K562 (cell line): ENCODE data around the gene STXBP4. TPM values are rescaled to one million over a fixed set of nuclear protein-coding genes. Genes with fewer than 3 reads are reported as not detected.

ENCODE experiments used
- AFF1 ChIP-seq, 2 experiments: fragments of 450-650 bp; IDR thresholded peaks; 2 replicates each; pipeline ENCODE4 v1.6.1; 2018; ENCODE audit warnings: mild to moderate bottlenecking in 2 of 2, low read depth in 1 of 2; ENCODE audit not compliant: partially characterized antibody in 2 of 2
- CEBPG ChIP-seq, 3 experiments: fragments of 200-800 bp in 1 of 3; sonication (Bioruptor generic) in 1 of 3; sonication (generic) in 1 of 3; formaldehyde crosslinking in 1 of 3; IDR thresholded peaks in 2 of 3; conservative IDR thresholded peaks in 1 of 3; 2 replicates each; pipeline versions ENCODE4 v1.6.1 to v1.8.0; 2016 to 2022; ENCODE audit warnings: missing compliant biosample characterization in 2 of 3, missing genetic modification characterization in 2 of 3, mild to moderate bottlenecking in 1 of 3, missing genetic modification reagents in 1 of 3
- CTBP1 ChIP-seq: fragments of 450-650 bp; IDR thresholded peaks from 2 replicates; pipeline ENCODE4 v1.6.1; 2016; ENCODE audit warnings: borderline replicate concordance
- EP400 ChIP-seq: fragments of 450-650 bp; IDR thresholded peaks from 2 replicates; pipeline ENCODE4 v1.6.1; 2017; ENCODE audit warnings: antibody characterized with exemption, mild to moderate bottlenecking, moderate library complexity
- JUND ChIP-seq, 2 experiments: IDR thresholded peaks; 2 replicates in 1 of 2; 3 replicates in 1 of 2; pipeline ENCODE4 v1.6.1; 2011; ENCODE audit warnings: borderline replicate concordance in 2 of 2, low read depth in 2 of 2, low read length in 2 of 2, improper control_type of control experiment in 1 of 2, missing biosample characterization in 1 of 2, missing genetic modification characterization in 1 of 2, missing genetic modification reagents in 1 of 2
- MAFG ChIP-seq: fragments of 450-650 bp; conservative IDR thresholded peaks from 2 replicates; pipeline ENCODE4 v1.6.1; 2016; ENCODE audit warnings: missing genetic modification characterization, missing compliant biosample characterization
- MEF2D ChIP-seq: conservative IDR thresholded peaks from 2 replicates; pipeline ENCODE4 v1.6.1; 2016; ENCODE audit warnings: low read depth, missing genetic modification characterization, missing compliant biosample characterization
- MYC ChIP-seq, 2 experiments: fragments of 250-450 bp in 1 of 2; sonication (Bioruptor Pico) in 1 of 2; IDR thresholded peaks; 2 replicates each; pipeline versions ENCODE4 v1.5.1 to v1.6.1; 2012 to 2021; ENCODE audit warnings: low read depth in 2 of 2, borderline replicate concordance in 1 of 2, improper control_type of control experiment in 1 of 2, low read length in 1 of 2, mild to moderate bottlenecking in 1 of 2, moderate library complexity in 1 of 2
- NFE2L1 ChIP-seq: fragments of 450-650 bp; IDR thresholded peaks from 2 replicates; pipeline ENCODE4 v1.6.1; 2016; ENCODE audit warnings: missing genetic modification characterization, low read depth, mild to moderate bottlenecking, missing compliant biosample characterization, moderate library complexity, borderline replicate concordance
- RBM25 ChIP-seq: fragments of 200-400 bp; formaldehyde crosslinking; IDR thresholded peaks from 2 replicates; pipeline ENCODE4 v1.6.1; 2018; ENCODE audit warnings: low read length, low read depth, moderate library complexity; ENCODE audit not compliant: severe bottlenecking
- SAFB ChIP-seq: fragments of 200-400 bp; formaldehyde crosslinking; IDR thresholded peaks from 2 replicates; pipeline ENCODE4 v1.6.1; 2017; ENCODE audit warnings: low read depth, low read length, borderline replicate concordance
- SMARCA4 ChIP-seq: fragments of 450-650 bp; IDR thresholded peaks from 2 replicates; pipeline ENCODE4 v1.6.1; 2016
- SMARCC2 ChIP-seq: fragments of 450-650 bp; IDR thresholded peaks from 2 replicates; pipeline ENCODE4 v1.6.1; 2017; ENCODE audit warnings: antibody characterized with exemption, moderate library complexity, mild to moderate bottlenecking, low read depth
- ZBED1 ChIP-seq: IDR thresholded peaks from 2 replicates; pipeline ENCODE4 v1.6.1; 2014
- ZEB2 ChIP-seq: fragments of 450-650 bp; IDR thresholded peaks from 2 replicates; pipeline ENCODE4 v1.6.1; 2016
- ZNF175 ChIP-seq: fragments of 200-800 bp; sonication (Bioruptor generic); IDR thresholded peaks from 2 replicates; pipeline ENCODE4 v1.6.1; 2016; ENCODE audit warnings: low read depth, mild to moderate bottlenecking, missing genetic modification characterization, missing compliant biosample characterization
- ZNF79 ChIP-seq: fragments of 250-450 bp; sonication (Bioruptor Pico); IDR thresholded peaks from 2 replicates; pipeline ENCODE4 v1.4.0; 2020; ENCODE audit warnings: low read depth, mild to moderate bottlenecking, moderate library complexity
- polyA plus RNA-seq, 8 experiments: library from polyadenylated mRNA; depleted of rRNA in 4 of 8; stranded (reverse) in 5 of 8; unstranded in 3 of 8; fragments of >200 nt; fragmentation: Nextera tagmentation in 2 of 8; fragmentation: Illumina TruSeq in 1 of 8; extraction: Ambion mirVana in 2 of 8; extraction: Trizol in 1 of 8; gene quantifications; 2 replicates each; pipeline versions ENCODE4 v1.2.1 to v1.2.3, GENCODE V29; 2011 to 2014; ENCODE audit warnings: inconsistent platforms in 1 of 8, missing spikeins in 1 of 8
- total RNA-seq, 7 experiments: library from RNA; depleted of rRNA in 6 of 7; stranded (reverse); fragments of >200 nt in 6 of 7; fragmentation: Illumina TruSeq in 2 of 7; extraction: Trizol in 2 of 7; gene quantifications; 2 replicates each; pipeline versions ENCODE4 v1.2.1 to v1.2.3, GENCODE V29; 2011 to 2021; ENCODE audit warnings: low replicate concordance in 1 of 7
- TF ChIP-seq, protein P1 (sequence below): fragments of 450-650 bp; IDR thresholded peaks from 2 replicates; pipeline ENCODE4 v1.6.1; 2018; ENCODE audit not compliant: partially characterized antibody

The STXBP4 gene
- total and polyA plus RNA-seq, 9 of the 15 experiments (the other 6 are each of a cell fraction or from before 2014, with no cell fraction given) = 11.6 to 23.2 (median 18.5) TPM

DNA sequence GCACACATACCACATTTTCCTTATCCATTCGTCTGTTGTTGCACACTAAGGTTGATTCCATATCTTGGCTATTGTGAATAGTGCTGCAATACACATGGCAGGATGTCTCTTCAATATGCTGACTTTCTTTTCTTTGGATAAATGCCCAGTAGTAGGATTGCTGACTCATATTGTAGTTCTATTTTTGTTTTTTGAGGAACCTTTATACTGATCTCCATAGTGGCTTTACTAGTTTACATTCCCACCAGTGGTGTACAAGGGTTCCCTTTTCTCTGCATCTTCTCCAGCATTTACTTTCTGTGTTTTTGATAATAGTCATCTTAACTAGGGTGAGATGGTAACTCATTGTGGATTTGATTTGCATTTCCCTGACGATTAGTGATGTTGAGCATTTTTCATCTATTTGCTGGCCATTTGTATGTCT is 118.1 kb downstream of the STXBP4 start (continued):
- TF ChIP-seq CEBPG (CRISPR knock-in tag; IDR thresholded peaks at IDR 0.05) (no peak), CEBPG (tag; conservative IDR thresholded peaks at IDR 0.05 in 1 of 2, IDR thresholded peaks at IDR 0.05 in 1 of 2) (peak in 1 of 2 experiments; percentile 56; a peak in 2 of 4 replicates), CTBP1 (peak; percentile 39; the same call in 1 of the 2 replicates), MAFG (tag) (peak; percentile 100), SMARCA4 (peak; percentile 88), ZNF79 (CRISPR knock-in tag) (no peak), EP400 (peak; percentile 66; the same call in 1 of the 2 replicates), MEF2D (tag) (peak; percentile 96), SMARCC2 (peak; percentile 36; the same call in 1 of the 2 replicates), AFF1 (IDR thresholded peaks at IDR 0.05; ENCODE audit: low read depth in 1 of 2, partially characterized antibody in 2 of 2) (peak; percentile 33 to 63), NFE2L1 (tag) (peak; percentile 64), RBM25 (peak; percentile 86), MYC (IDR thresholded peaks at IDR 0.05; ENCODE audit: low read depth, low read length) (peak; percentile 57; the same call in 1 of the 2 replicates), MYC (CRISPR knock-in tag; IDR thresholded peaks at IDR 0.05; ENCODE audit: borderline replicate concordance, low read depth) (no peak), ZNF175 (no peak), SAFB (no peak), ZEB2 (0 out of 2 replicates have a peak, but pooled peaks have one; percentile 23), JUND (IDR thresholded peaks at IDR 0.05; ENCODE audit: borderline replicate concordance, low read depth, low read length) (peak; percentile 63; the same call in 1 of the 2 replicates), JUND (tag; IDR thresholded peaks at IDR 0.05; ENCODE audit: borderline replicate concordance, low read depth, low read length) (peak; percentile 68; the same call in 2 of the 3 replicates), ZBED1 (no peak)
- TF ChIP-seq, protein P1, sequence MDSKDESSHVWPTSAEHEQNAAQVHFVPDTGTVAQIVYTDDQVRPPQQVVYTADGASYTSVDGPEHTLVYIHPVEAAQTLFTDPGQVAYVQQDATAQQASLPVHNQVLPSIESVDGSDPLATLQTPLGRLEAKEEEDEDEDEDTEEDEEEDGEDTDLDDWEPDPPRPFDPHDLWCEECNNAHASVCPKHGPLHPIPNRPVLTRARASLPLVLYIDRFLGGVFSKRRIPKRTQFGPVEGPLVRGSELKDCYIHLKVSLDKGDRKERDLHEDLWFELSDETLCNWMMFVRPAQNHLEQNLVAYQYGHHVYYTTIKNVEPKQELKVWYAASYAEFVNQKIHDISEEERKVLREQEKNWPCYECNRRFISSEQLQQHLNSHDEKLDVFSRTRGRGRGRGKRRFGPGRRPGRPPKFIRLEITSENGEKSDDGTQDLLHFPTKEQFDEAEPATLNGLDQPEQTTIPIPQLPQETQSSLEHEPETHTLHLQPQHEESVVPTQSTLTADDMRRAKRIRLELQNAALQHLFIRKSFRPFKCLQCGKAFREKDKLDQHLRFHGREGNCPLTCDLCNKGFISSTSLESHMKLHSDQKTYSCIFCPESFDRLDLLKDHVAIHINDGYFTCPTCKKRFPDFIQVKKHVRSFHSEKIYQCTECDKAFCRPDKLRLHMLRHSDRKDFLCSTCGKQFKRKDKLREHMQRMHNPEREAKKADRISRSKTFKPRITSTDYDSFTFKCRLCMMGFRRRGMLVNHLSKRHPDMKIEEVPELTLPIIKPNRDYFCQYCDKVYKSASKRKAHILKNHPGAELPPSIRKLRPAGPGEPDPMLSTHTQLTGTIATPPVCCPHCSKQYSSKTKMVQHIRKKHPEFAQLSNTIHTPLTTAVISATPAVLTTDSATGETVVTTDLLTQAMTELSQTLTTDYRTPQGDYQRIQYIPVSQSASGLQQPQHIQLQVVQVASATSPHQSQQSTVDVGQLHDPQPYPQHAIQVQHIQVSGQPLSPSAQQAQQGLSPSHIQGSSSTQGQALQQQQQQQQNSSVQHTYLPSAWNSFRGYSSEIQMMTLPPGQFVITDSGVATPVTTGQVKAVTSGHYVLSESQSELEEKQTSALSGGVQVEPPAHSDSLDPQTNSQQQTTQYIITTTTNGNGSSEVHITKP = peak; percentile 20
